ENCODE results near the gene PBX1.

The PBX1 gene

DNA sequence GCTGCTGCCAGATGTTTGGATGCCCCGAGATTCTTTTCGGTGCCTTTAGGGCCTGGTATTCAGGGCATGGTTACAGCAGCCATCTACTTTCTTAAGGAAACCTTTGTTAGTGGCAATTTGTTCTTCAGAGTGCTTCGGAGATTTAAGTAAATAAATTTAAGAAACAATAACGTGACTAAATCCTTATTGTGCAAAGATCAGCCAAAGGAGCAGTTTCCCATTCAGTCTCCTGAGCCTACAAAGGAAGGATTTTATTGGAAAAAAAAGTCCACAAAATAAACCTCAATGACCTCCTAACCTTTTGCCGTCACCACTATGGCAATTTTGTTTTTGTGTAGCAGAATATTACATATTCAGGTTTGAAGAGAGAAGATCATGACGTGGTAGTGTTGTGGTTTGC lies 231.1 kb downstream of the PBX1 start:
- no peak for DNase-seq

DNA sequence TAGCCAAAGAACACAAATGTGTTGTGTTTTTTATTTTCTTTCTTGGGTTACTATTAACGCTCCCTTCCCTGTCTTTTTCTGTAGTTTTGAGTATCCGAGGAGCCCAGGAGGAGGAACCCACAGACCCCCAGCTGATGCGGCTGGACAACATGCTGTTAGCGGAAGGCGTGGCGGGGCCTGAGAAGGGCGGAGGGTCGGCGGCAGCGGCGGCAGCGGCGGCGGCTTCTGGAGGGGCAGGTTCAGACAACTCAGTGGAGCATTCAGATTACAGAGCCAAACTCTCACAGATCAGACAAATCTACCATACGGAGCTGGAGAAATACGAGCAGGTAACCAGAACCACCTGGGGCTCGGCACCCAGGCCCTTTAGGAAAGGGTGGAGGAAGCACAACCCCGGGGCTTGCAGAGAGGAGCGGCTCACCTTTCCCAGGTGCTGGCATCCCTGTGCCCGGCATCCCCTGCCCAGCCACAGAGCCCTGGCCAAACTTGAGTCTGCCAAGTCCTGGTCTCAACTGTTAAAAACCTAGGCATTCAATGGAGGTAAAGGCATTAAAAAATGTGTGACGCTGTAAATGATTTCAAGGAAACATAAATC lies 233.5 kb downstream of the PBX1 start:
- no peak for DNase-seq

GRCh38 chr1:164794356-164794755 lies 235.4 kb downstream of the PBX1 start:
- DNase-seq = no peak

GRCh38 chr1:164796916-164797315 lies 237.9 kb downstream of the PBX1 start:
- DNase-seq = no peak

- no peak for DNase-seq
Measured at GRCh38 chr1:164801246-164801731, 242.3 kb downstream of the PBX1 start.

DNA sequence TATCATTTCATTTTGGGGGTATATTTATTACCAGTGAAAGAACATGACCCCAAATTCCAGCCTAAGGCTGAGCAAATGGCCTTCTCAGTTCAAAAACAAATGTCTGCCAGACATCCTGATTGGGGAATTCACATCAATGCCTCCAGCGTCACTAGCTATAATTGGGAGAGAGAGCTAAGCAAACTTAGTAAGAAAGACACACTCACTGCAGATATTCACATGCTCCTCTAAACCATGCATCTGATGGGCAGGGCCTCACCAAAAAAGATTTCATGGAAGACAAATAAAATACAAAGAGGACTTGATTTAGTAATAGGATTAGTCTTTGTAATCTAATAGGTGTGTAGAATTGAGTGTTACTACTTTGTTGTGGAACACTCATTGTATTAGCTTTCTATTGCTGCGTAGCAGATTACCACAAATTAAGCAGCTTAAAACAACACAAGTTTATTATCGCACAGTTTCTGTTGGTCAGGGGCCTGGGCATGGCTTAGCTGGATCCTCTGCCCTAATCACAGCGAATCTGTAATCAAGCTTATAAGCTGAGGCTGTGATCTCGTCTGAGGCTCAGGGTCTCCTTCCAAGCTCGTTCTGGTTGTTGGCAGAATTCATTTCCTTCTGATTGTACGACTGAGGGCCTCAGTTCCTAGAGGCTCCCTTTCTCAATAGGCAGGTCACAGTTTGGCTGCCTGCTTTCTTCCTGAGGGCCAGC lies 243.0 kb downstream of the PBX1 start:
- no peak for DNase-seq

DNA sequence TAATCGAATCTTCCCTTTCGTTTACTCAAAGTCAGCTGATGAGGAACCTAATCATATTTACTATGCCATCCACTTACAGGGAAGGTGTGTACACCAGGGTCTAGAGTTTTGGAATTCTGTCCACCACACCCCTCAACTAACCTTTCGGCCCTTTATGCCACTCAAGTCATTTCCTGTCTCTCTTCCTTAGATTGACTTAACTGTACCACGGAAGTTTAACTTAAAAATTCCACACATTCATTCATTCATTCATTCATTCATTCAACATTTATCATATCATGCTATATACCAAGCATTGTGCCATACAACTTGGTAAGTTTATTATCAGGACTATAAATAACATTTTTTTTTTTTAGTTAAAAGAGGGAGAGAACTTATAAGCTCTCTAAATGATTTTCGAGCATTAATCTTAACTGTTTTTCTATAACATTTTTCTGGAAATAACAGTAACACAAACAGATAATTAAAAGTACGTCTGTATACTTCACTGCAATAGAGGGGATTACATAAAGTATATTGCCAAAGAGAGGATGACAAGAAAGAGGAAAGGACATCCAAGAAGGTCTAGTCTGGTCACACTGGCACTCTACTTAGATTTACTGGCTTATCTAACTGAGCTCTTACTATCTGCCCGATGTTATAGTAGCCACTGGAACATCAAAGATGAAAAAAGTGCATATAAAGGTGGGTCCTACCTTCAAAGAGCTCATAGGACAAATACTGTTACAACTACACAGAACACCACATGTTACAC lies 243.7 kb downstream of the PBX1 start:
- DNase-seq = no peak

GRCh38 chr1:164803366-164803765 lies 244.4 kb downstream of the PBX1 start:
- DNase-seq = no peak

GRCh38 chr1:164804366-164804765 lies 245.4 kb downstream of the PBX1 start:
- no peak for DNase-seq

DNA sequence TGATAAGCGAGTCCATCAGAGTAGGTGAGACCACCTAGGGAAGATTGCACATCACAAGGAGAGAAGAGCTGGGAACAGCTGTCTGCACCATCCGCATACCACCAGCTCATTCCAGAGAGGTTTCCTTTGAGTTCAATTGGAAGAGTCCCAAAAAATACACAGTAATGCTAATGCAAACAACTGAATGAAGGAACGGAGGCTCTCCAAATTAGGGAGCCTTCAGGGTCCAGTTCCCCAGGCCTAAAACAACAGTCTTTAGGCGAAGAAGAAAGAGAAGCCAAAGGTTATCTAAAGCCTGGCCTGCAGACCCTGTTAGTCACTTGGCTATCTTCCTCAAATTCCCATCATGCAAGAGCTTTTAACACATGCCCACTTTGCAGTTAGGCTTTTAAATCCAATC lies 246.4 kb downstream of the PBX1 start:
- no peak for DNase-seq

GRCh38 chr1:164806531-164806930 lies 247.5 kb downstream of the PBX1 start:
- no peak for DNase-seq

- no peak for DNase-seq
Measured at GRCh38 chr1:164813776-164814175, 254.8 kb downstream of the PBX1 start.

GRCh38 chr1:164821648-164822047 lies 262.7 kb downstream of the PBX1 start:
- DNase-seq = no peak

GRCh38 chr1:164823486-164824279 lies 264.7 kb downstream of the PBX1 start:
- no peak for DNase-seq

DNA sequence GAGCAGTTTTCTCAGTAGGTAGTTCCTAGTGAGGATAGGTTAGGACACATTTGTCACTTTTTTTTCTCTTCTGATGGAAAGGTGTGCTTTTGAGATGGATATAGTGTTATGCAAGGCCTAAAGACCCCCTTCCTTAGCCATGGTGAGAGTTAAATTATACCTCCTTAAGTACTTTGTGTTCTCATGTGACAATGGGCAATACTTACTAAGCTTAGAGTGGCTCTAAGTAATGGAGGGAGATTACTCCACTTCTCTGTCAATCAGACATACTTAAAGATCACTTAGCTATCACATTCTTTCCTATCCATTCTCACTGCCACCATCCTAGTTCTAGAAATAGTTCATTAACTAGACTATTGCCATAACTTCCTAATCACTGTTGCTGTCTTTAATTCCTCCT lies 265.6 kb downstream of the PBX1 start:
- DNase-seq = no peak

GRCh38 chr1:164830628-164831027 lies 271.6 kb downstream of the PBX1 start:
- DNase-seq = no peak

DNA sequence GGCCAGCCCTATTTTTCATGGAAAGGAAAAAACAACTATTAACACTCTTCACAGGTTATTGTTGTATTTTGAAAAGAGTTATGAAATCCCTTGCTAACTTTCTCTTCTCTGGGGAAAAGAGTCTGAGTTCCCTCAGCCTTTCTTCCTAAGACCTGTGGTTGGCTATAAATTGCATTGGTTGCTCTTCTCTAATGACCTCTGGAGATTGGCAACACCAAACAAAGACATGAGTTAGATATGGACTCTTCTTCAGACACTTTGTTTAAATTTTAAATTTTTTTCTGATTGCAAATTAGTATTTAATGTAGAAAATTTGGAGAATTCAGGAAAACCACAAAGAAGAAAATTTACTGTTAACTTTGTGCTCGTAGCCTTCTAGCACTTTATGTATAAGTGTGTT lies 275.7 kb downstream of the PBX1 start:
- DNase-seq = no peak

- DNase-seq = no peak
Measured at GRCh38 chr1:164836614-164837018, 277.6 kb downstream of the PBX1 start.

- DNase-seq = no peak
Measured at GRCh38 chr1:164838786-164839185, 279.8 kb downstream of the PBX1 start.

- DNase-seq = no peak
Measured at GRCh38 chr1:164840936-164841335, 282.0 kb downstream of the PBX1 start.

DNA sequence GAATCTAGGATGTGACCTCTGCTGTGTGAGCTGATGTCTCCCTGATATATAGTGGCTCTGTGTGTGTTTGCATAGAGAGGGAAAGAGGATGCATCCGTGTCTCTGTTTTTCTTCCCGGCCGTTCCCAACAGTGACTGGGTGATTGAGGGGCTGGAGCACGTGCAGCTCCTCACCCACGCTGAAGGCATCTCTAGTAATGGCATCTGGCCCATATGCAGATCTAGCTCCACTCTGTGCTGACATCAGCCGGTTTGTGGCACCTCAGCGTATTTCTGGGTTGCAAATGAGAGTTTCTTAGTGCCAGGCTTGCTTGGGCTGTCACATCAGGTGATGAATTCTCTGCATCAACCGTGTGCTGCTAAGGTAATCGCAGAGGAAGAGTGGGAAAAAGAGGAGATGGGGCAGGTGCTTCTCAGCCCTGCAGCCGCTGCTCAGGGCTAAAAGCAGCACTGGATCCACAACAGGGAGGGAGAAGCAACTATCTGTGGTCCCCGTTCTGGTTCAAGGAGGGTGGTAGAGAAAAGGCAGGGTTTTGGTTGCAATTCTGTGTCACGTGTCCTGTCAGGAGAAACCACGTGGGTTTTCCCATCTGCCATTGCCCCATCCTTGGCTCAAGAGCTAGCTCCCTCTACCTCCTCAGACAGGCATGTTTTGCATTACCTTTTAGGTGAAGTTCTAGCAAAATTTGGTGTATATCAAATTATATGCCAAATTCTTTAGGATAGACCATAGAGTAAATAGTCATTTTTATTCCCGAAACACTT lies 282.9 kb downstream of the PBX1 start:
- DNase-seq = no peak

DNA sequence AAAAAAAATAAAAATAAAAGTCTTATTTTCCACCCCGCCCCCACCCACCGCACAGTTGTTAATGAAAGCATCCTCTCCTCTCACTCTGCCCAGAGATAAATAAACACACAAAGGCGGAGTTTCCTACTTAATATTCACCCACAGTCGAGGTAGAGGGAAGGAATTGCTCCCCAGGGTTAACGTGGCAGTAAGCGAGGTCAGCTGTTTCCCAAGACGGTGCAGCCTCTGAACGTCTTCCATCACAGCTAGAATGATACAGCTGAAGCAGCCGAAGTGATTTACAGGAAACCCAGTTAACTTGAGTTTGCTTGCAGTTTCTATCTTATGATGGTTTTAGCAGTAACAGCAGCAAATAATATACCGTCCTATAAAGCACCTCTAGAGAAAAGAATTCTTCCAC lies 283.9 kb downstream of the PBX1 start:
- no peak for DNase-seq

Data from CD4-positive, alpha-beta T cell treated with Interferon alpha-2 for 1 hour (primary cell).